GM11168 (cell line): Measurements from ENCODE around the gene MCAT.

Experiments
- in situ Hi-C: fragments of 300-500 bp; cut with MboI; formaldehyde crosslinking; loops from one replicate; pipeline ENCODE4 v1.12.0; 2022; ENCODE audit warnings: low sequenced_read_pairs; ENCODE audit not compliant: unreplicated experiment

Gene MCAT

GRCh38 chr22:43098356-43098755, 44.8 kb downstream of the MCAT start:
- in situ Hi-C loops, result no loop called here

- in situ Hi-C loops, result no loop called here
Observed at GRCh38 chr22:43096420-43096819, 46.8 kb downstream of the MCAT start.

- in situ Hi-C loops, result no loop called here
Observed at GRCh38 chr22:43094551-43094950, 48.6 kb downstream of the MCAT start.

GRCh38 chr22:43094085-43094484, 49.1 kb downstream of the MCAT start:
- in situ Hi-C loops, result no loop called here

GRCh38 chr22:43092085-43092484, 51.1 kb downstream of the MCAT start:
- in situ Hi-C loops, result no loop called here

GRCh38 chr22:43090130-43090789, 52.9 kb downstream of the MCAT start:
- in situ Hi-C loops, result no loop called here

GRCh38 chr22:43088984-43089717, 54.0 kb downstream of the MCAT start, which contains the start of gene TTLL1:
TTLL1 (minus strand) TSS chr22:43089391; CDS start chr22:43075586, 13,805 bp downstream.
- in situ Hi-C loops, result no loop called here

- in situ Hi-C loops, result no loop called here
Observed at GRCh38 chr22:43088627-43088983, 54.6 kb downstream of the MCAT start.

GRCh38 chr22:43085658-43086606, 57.3 kb downstream of the MCAT start:
- in situ Hi-C loops, result no loop called here
